GM19193 (cell line): ENCODE data around the gene GAA.

ENCODE experiments used
- POLR2A ChIP-seq: IDR thresholded peaks from 4 replicates; pipeline ENCODE4 v1.6.1; 2011; ENCODE audit not compliant: insufficient read depth, insufficient read length; ENCODE audit errors: extremely low read depth

The GAA gene

DNA sequence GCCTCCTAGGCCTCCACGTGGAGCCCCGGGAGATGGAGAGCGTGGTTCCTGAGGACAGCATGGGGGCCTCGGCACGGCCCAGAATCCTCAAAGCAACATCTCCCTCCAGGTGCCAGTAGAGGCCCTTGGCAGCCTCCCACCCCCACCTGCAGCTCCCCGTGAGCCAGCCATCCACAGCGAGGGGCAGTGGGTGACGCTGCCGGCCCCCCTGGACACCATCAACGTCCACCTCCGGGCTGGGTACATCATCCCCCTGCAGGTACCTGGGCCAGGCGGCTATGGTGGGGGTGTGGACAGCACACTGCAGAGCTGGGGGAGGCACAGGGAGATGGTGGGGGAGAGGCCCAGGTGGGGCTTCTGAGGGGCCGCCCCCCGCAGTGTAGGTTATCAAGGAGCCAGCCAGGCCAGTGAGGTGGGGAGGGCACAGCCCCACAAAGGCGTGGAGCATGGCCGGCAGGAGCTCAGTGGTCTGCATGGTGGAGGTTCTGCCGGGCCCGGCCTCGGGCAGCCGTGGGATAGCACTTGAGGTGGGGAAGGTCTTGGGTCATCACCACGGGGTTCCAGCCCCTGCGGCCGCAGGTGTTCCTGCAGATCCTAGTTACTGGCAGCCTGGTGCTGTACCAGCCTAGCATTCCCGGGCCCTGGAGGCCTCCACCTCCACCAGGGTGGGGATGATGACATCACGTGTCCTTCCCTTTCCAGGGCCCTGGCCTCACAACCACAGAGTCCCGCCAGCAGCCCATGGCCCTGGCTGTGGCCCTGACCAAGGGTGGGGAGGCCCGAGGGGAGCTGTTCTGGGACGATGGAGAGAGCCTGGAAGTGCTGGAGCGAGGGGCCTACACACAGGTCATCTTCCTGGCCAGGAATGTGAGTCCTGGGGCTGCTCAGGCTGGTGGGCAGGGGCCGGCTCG lies 16.4 kb downstream of the GAA start:
- no peak for TF ChIP-seq POLR2A

- TF ChIP-seq POLR2A, result no peak
Observed at GRCh38 chr17:80118601-80119270, 17.4 kb downstream of the GAA start.

DNA sequence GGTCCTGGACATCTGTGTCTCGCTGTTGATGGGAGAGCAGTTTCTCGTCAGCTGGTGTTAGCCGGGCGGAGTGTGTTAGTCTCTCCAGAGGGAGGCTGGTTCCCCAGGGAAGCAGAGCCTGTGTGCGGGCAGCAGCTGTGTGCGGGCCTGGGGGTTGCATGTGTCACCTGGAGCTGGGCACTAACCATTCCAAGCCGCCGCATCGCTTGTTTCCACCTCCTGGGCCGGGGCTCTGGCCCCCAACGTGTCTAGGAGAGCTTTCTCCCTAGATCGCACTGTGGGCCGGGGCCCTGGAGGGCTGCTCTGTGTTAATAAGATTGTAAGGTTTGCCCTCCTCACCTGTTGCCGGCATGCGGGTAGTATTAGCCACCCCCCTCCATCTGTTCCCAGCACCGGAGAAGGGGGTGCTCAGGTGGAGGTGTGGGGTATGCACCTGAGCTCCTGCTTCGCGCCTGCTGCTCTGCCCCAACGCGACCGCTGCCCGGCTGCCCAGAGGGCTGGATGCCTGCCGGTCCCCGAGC lies 17.9 kb downstream of the GAA start:
- no peak for TF ChIP-seq POLR2A

DNA sequence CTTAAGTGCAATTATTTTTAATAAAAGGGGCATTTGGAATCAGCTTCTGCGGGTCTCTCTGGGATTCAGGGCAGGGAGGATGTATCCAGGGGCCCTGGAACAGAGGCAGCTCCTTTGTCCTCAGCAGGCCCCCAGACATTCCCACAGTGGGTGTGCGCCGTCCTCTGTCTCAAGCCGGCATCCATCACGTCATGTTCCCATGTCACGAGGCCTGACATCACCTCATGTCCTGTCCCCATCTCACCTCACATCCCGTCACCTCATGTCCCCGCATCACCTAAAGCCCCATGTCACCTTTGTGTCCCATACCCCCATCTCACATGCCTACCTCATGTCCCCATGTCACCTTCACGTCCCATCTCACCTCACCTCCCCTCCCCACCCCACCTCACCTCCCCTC lies 18.5 kb downstream of the GAA start:
- no peak for TF ChIP-seq POLR2A

- TF ChIP-seq POLR2A, result no peak
Observed at GRCh38 chr17:80122026-80122575, 20.7 kb downstream of the GAA start.

DNA sequence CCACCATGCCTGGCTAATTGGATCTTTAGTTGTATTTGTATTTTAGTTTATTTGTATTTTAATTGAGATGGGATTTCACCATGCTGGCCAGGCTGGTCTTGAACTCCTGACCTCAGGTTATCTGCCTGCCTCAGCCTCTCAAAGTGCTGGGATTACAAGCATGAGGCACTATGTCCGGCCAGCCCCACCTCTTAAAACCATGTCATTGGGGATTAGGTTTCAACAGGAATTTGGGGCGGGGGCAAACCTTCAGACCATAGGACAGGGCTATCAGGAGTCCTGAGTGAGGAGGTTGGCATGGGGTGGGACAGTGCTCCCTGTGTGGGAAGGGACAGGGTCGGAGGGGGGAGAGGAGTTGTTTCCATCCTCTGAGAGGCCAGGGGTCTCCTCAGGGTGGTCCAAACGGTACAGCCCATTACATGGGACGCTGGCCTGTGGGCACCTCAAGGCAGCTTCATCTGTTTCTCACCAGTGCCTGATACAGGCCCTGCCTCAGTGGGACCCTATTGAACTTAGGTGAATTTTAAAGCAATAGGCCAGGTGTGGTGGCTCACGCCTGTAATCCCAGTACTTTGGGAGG lies 21.6 kb downstream of the GAA start:
- TF ChIP-seq POLR2A, result no peak

DNA sequence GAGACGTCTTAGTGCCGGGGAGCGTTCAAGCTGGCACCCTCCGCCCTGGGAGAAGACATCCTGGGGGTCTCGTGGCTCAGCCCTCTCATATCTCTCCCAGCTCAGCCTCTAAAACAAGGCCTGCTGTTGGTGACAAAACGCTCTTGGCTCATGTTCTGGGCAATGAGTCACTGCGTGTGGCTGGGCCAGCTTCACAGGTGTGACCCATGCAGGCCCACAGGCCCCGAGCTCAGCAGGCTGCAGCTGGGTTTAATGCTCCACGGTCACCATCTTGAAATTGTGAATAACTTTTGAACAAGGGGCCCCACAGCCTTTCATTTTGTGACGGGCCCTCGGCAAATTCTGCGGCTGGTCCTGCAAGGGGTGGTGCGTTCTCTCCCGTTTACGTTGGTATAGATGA lies 22.4 kb downstream of the GAA start:
- no peak for TF ChIP-seq POLR2A

- no peak for TF ChIP-seq POLR2A
Observed at GRCh38 chr17:80124351-80124981, 23.1 kb downstream of the GAA start.

- no peak for TF ChIP-seq POLR2A
Observed at GRCh38 chr17:80125656-80126448, 24.5 kb downstream of the GAA start.

GRCh38 chr17:80126449-80126715 lies 25.0 kb downstream of the GAA start:
- TF ChIP-seq POLR2A, result no peak

DNA sequence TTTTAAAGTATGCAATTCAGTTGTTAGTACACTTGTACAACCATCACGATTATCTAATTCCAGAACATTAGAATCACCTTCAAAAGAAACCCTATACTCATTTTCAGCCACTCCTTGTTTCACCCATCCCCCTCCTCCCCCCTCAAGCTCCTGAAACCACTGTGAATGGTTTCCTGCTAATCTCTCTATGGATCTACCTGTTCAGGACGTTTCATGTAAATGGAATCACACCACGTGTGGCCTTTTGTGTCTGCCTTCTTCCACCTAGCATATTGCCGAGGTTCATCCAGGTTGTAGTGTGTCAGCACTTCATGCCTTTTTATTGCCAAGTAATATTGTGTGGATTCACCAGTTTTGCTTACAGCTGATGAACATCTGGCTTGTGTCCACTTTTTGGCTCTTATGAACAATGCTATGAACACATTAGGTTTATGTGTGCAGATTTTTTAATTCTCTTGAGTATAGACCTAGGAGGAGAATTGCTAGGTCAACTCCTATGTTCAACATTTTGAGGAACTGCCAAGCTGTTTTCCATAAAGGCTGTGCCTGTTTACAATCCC lies 27.7 kb downstream of the GAA start:
- TF ChIP-seq POLR2A, result no peak

DNA sequence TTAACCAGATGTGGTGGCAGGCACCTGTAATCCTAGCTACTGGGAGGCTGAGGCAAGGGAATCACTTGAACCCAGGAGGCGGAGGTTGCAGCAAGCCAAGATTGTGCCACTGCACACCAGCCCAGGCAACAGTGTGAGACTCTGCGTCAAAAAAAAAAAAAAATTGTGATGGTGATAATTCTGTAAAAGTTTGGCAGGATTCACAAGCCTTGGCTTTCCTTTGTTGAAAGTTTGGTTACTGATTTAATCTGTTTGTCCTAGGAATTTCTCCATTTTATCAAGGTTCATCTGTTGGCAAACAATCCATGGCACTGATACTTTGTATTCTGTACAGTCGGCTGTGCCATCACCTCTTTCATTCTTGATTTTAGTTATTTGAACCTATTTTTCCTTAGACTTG lies 29.6 kb downstream of the GAA start:
- TF ChIP-seq POLR2A, result no peak

DNA sequence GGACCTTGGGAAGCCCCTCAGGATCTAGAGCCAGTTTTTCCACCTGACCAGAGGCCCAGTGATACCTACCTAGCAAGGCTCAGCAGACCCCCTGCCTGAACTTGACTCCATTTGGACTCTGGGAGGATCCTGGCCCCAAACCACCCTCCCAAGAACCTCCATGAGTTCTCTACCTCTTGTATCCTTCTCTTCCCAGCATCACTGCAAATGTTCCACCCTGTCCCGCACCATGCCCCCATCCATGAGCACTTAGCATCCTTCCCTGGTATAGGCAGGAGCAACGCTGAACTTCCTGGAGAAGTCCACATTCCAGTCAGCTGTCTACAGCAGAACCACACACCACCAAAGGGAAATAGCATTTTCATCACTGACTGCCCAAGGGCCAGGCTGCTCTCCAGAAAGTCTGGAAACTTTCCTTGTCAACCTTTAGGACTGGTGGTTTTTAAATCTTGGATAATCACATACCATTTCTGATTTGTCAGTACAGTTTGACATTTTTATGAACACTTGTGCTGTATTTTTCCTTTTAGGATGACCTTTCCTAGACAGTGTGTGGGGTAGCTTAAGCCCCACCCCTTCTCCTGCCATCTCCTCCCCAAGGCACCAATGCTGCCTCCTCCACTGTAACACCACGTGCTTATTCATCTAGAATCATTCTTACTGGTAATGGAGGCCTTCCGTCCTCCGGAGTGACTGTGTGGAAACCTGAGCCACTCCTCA lies 31.7 kb downstream of the GAA start:
- no peak for TF ChIP-seq POLR2A
